Forelimb muscle (tissue), 1 donor: ENCODE results near the gene FUT9. TPM values are rescaled to one million over a fixed set of nuclear protein-coding genes. Genes with fewer than 3 reads are reported as not detected.

Experiments used
- DNase-seq: peaks from one replicate; pipeline ENCODE4 v3.0.0-alpha.2; 2013; ENCODE audit warnings: low read depth
- polyA plus RNA-seq: library from polyadenylated mRNA; unstranded; fragments of 120-200 nt; gene quantifications from one replicate; pipeline ENCODE4 v1.2.1, GENCODE V29; 2013; ENCODE audit not compliant: insufficient read length

FUT9 gene
- polyA plus RNA-seq: 0.16 TPM

GRCh38 chr6:96015518-96016333 is at the start of gene FUT9:
Gene FUT9, plus strand, starts transcription at chr6:96015974. Its CDS starts 187,182 bp downstream, at chr6:96203156.
- DNase-seq: no peak

- DNase-seq: no peak
Observed at GRCh38 chr6:95967594-95967993, 48.2 kb upstream of the FUT9 start.

GRCh38 chr6:95973976-95974375 is 41.8 kb upstream of the FUT9 start:
- no peak for DNase-seq

- DNase-seq: no peak
Observed at GRCh38 chr6:95978230-95978629, 37.5 kb upstream of the FUT9 start.

GRCh38 chr6:95991906-95992305 is 23.9 kb upstream of the FUT9 start:
- DNase-seq: no peak

- no peak for DNase-seq
Observed at GRCh38 chr6:95994151-95994550, 21.6 kb upstream of the FUT9 start.

GRCh38 chr6:95998133-95998532 is 17.6 kb upstream of the FUT9 start:
- no peak for DNase-seq

GRCh38 chr6:96001891-96002575 is 13.7 kb upstream of the FUT9 start:
- no peak for DNase-seq

DNA sequence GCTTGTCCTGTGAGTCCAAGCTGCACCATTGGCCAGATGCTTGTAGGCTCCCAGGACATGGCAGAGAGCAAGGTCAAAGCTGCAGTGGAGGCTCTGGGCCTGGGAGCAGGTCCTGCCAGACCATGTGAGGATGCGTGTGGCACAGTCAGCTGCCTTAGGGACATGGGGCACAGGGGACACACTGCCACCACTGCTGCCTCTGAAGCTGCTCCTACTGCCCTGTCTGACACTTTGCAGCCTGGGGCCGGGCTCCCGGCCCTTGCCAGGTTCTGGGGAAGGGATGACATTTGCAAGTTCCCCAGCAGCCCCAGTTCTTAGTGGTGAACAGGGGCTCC is 13.2 kb upstream of the FUT9 start:
- no peak for DNase-seq

DNA sequence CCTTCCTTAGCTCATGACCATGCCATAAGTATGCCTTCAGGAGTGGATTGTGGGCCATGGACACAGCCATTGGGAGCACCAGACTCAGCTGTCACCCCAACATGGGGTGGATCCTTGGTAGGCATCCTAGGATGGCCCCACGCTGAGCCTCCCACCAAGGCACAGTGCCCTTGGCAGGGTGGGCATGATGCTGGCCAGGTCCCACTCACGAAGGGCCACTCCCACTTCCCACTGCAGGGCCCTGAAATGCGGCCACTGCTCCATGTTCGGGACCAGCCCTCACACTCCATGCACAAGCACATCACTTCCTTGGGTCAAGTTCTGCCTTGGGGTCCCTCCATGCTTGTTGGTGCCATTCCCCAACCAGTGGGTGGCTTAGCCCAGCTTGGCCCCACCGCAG is 12.9 kb upstream of the FUT9 start:
- DNase-seq: no peak

GRCh38 chr6:96007663-96008062 is 8.1 kb upstream of the FUT9 start:
- DNase-seq: no peak

- DNase-seq: no peak
Observed at GRCh38 chr6:96013531-96013930, 2.2 kb upstream of the FUT9 start.

DNA sequence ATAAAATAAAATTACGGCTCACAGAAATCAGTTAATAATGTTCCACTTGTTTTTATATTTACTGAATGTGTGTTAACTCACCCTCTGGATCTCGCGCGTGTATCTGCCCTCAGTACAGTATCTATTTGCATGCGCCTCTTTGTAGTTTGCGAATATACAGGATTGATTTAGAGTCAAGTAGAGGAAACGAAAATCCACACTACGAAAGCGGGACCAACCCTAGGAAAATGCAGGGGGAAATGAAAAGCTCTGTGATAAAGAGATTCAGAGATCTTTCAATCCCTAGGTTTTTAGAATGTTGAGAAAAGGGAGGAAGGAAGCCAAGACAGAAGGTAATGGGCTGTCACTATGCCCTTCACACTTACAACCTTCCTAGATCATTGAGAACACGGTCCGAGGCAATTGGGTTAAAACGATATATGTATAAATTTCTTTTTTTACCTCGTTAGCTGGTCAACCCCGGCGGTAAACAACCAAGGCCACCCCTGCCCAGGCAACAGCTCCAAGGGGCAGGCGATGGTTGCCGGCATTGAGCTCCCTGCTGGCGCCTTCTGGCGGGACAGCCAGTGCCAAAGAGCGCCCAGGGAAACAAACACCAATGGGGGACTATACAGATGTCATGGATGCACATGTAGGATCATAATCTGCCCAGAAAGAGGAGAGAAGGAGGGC is 792 bp upstream of the FUT9 start:
- no peak for DNase-seq

- DNase-seq: no peak
Observed at GRCh38 chr6:96016334-96017069, 728 bp downstream of the FUT9 start.

GRCh38 chr6:96017070-96017359 is 1.2 kb downstream of the FUT9 start:
- DNase-seq: no peak

GRCh38 chr6:96022225-96022624 is 6.5 kb downstream of the FUT9 start:
- DNase-seq: no peak

DNA sequence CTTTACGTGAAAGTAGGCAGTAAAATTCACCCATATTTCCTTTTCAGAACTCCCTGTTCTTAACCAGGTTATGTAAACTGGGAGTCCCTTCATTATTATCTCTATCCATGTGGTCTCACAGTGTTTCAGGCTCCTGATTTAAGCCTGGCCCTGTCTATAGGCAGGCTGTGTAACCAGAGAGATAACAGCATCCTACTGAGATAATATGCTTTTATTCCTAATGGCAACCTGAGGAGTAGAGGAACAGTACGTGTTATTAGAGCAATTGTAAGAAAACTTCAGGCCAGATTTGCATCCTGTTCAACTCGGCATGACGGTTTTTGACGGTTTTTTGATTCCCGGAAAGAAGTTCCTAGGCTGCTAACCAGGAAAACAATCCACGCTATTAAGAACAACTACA is 16.9 kb downstream of the FUT9 start:
- DNase-seq: no peak

- DNase-seq: no peak
Observed at GRCh38 chr6:96051555-96051954, 35.8 kb downstream of the FUT9 start.

- DNase-seq: no peak
Observed at GRCh38 chr6:96058082-96058481, 42.3 kb downstream of the FUT9 start.

DNA sequence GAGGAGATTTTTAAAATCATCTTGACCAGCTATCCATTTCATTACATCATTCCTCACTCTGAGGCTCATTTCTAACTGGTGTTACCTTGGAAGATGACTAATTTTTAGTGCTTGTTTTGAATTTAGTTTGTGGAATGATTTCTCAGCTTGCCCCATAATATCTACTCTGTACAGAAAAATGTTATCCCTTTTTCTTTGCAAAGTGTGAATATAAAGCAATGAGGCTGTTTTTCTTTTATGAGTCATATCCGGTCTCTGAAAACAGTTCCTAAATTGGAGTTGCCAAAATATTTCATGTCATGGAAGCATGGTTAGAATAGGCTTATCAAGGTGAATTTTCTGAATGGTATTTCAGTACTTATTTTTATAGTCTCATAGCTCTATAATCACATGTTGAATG is 43.8 kb downstream of the FUT9 start:
- no peak for DNase-seq

GRCh38 chr6:96060249-96060648 is 44.5 kb downstream of the FUT9 start:
- no peak for DNase-seq

- DNase-seq: no peak
Observed at GRCh38 chr6:96065213-96065612, 49.4 kb downstream of the FUT9 start.
